Smooth muscle cell (in vitro differentiated cells): ENCODE measurements around the gene PRIMPOL. TPM values are rescaled to one million over a fixed set of nuclear protein-coding genes. Genes with fewer than 3 reads are reported as not detected.

Experiments
- DNase-seq: peaks from one replicate; lab custom pipeline; 2025; ENCODE audit not compliant: unreplicated experiment; lab: John Stamatoyannopoulos, UW
- H2AFZ ChIP-seq: fragments of 200-600 bp; sonication (generic); 2 replicates; pipeline ENCODE4 v1.6.0; 2016; ENCODE audit warnings: antibody characterized with exemption, low read depth, mild to moderate bottlenecking
- H3F3A ChIP-seq: fragments of 200-600 bp; sonication (generic); 2 replicates; pipeline ENCODE4 v1.6.0; 2017; ENCODE audit warnings: antibody characterized with exemption, low read depth
- H3K27ac ChIP-seq: fragments of 200-600 bp; sonication (generic); 2 replicates; pipeline ENCODE4 v1.5.1; 2016; ENCODE audit warnings: low read depth, mild to moderate bottlenecking
- H3K27me3 ChIP-seq: fragments of 200-600 bp; sonication (generic); 2 replicates; pipeline ENCODE4 v1.6.1; 2016; ENCODE audit warnings: low read depth, mild to moderate bottlenecking
- H3K36me3 ChIP-seq: fragments of 200-600 bp; sonication (generic); 2 replicates; pipeline ENCODE4 v1.5.1; 2016; ENCODE audit warnings: low read depth
- H3K4me1 ChIP-seq: fragments of 200-600 bp; sonication (generic); 2 replicates; pipeline ENCODE4 v1.5.1; 2016; ENCODE audit warnings: low read depth
- H3K4me2 ChIP-seq: fragments of 200-600 bp; sonication (generic); 2 replicates; pipeline ENCODE4 v1.6.0; 2016; ENCODE audit warnings: mild to moderate bottlenecking
- H3K4me3 ChIP-seq: fragments of 200-600 bp; sonication (generic); 2 replicates; pipeline ENCODE4 v1.5.1; 2016; ENCODE audit warnings: mild to moderate bottlenecking
- H3K79me2 ChIP-seq: fragments of 200-600 bp; sonication (generic); 2 replicates; pipeline ENCODE4 v1.6.0; 2016; ENCODE audit warnings: low read depth, mild to moderate bottlenecking
- H3K9ac ChIP-seq: fragments of 200-600 bp; sonication (generic); 2 replicates; pipeline ENCODE4 v1.6.0; 2016; ENCODE audit warnings: low read depth
- H3K9me3 ChIP-seq: fragments of 200-600 bp; sonication (generic); replicated peaks from 2 replicates; pipeline ENCODE4 v1.5.1; 2016; ENCODE audit warnings: low read depth
- H4K20me1 ChIP-seq: fragments of 200-600 bp; sonication (generic); 2 replicates; pipeline ENCODE4 v1.6.0; 2016; ENCODE audit warnings: low read depth
- CTCF ChIP-seq: fragments of 200-600 bp; sonication (generic); IDR thresholded peaks from 2 replicates; pipeline ENCODE4 v1.5.1; 2017; ENCODE audit warnings: borderline replicate concordance, mild to moderate bottlenecking, antibody characterized with exemption; ENCODE audit not compliant: insufficient read depth, poor library complexity, severe bottlenecking
- WGBS: methylation state at CpG from one replicate; pipeline ENCODE4 v1.1.7; 2016; ENCODE audit warnings: low lambda C conversion rate; 5-methylcytosine and 5-hydroxymethylcytosine counted together
- polyA plus RNA-seq: library from polyadenylated mRNA; unstranded; fragments of >200 nt; fragmentation: Nextera tagmentation; extraction: Ambion mirVana; gene quantifications from 2 replicates; pipeline ENCODE4 v1.2.1, GENCODE V29; 2016
- total RNA-seq: library from RNA; depleted of rRNA; stranded (reverse); fragments of >200 nt; gene quantifications from 2 replicates; pipeline ENCODE4 v1.2.3, GENCODE V29; 2014

The PRIMPOL gene
- total and polyA plus RNA-seq, 2 experiments from 2014 or later = 7.5 to 15.4 TPM

GRCh38 chr4:184668096-184668495, 18.6 kb downstream of the PRIMPOL start:
- Histone ChIP-seq H3K27ac (no peak overlapping the region), H3K27me3 (no peaks in the 10 kb centered on the region), H3F3A (no peaks in the 10 kb centered on the region), H2AFZ (no peak overlapping the region), H3K4me2 (no peak overlapping the region), H3K4me1 (no peaks in the 10 kb centered on the region), H3K9ac (no peak overlapping the region), H3K79me2 (no peaks in the 10 kb centered on the region), H3K4me3 (no peak overlapping the region), H4K20me1 (no peaks in the 10 kb centered on the region), H3K9me3 (no peaks in the 10 kb centered on the region), H3K36me3 (no peaks in the 10 kb centered on the region)
- no peak for DNase-seq
- TF ChIP-seq CTCF = no peak
- 90% methylated on average over 9 of the region's 9 CpGs for WGBS

GRCh38 chr4:184668511-184669114, 19.1 kb downstream of the PRIMPOL start:
- WGBS = 80% methylated on average over 9 of the region's 9 CpGs
- DNase-seq = no peak
- no peaks in the 10 kb centered on the region for H3K9me3 ChIP-seq
- no peak overlapping the region for H3K9ac ChIP-seq
- H3F3A ChIP-seq = no peaks in the 10 kb centered on the region
- no peaks in the 10 kb centered on the region for H3K79me2 ChIP-seq
- no peak overlapping the region for H2AFZ ChIP-seq
- H3K4me2 ChIP-seq = no peak overlapping the region
- H4K20me1 ChIP-seq = no peaks in the 10 kb centered on the region
- no peaks in the 10 kb centered on the region for H3K27me3 ChIP-seq
- no peaks in the 10 kb centered on the region for H3K36me3 ChIP-seq
- no peak for TF ChIP-seq CTCF
- H3K4me3 ChIP-seq = no peak overlapping the region
- H3K4me1 ChIP-seq = no peaks in the 10 kb centered on the region
- H3K27ac ChIP-seq = no peak overlapping the region

- Histone ChIP-seq H3K4me1 (no peaks in the 10 kb centered on the region), H3K4me2 (no peak overlapping the region), H3K79me2 (no peaks in the 10 kb centered on the region), H3K9ac (no peak overlapping the region), H3K27ac (no peak overlapping the region), H3K9me3 (no peaks in the 10 kb centered on the region), H3K4me3 (no peak overlapping the region), H3F3A (no peaks in the 10 kb centered on the region), H4K20me1 (no peaks in the 10 kb centered on the region), H3K36me3 (no peaks in the 10 kb centered on the region), H3K27me3 (no peaks in the 10 kb centered on the region), H2AFZ (no peak overlapping the region)
- DNase-seq = no peak
- TF ChIP-seq CTCF = no peak
- WGBS = 93% methylated on average over 7 of the region's 7 CpGs
Observed at GRCh38 chr4:184669251-184669650, 19.7 kb downstream of the PRIMPOL start.

GRCh38 chr4:184671101-184671500, 21.6 kb downstream of the PRIMPOL start:
- no peaks in the 10 kb centered on the region for H3K4me1 ChIP-seq
- H3K9ac ChIP-seq = no peak overlapping the region
- H3K27ac ChIP-seq = no peak overlapping the region
- H2AFZ ChIP-seq = no peak overlapping the region
- H3K4me3 ChIP-seq = no peak overlapping the region
- H3K79me2 ChIP-seq = no peaks in the 10 kb centered on the region
- no peak for DNase-seq
- H3K36me3 ChIP-seq = no peaks in the 10 kb centered on the region
- 90% methylated on average over 9 of the region's 9 CpGs for WGBS
- no peaks in the 10 kb centered on the region for H3K27me3 ChIP-seq
- H3K9me3 ChIP-seq = no peaks in the 10 kb centered on the region
- H3K4me2 ChIP-seq = no peak overlapping the region
- no peak for TF ChIP-seq CTCF
- H4K20me1 ChIP-seq = no peaks in the 10 kb centered on the region
- H3F3A ChIP-seq = no peaks in the 10 kb centered on the region
